ENCODE measurements around the gene PRKAG1. TPM values are rescaled to one million over a fixed set of nuclear protein-coding genes. Genes with fewer than 3 reads are reported as not detected.
"Not testable (repeated sequence)": the region's sequence is repeated elsewhere in the genome, so short reads cannot be mapped to it uniquely, and the experiment has no call there.

The PRKAG1 gene
- total RNA-seq = 10 to 100 TPM; 57.9 to 60.9 TPM

DNA sequence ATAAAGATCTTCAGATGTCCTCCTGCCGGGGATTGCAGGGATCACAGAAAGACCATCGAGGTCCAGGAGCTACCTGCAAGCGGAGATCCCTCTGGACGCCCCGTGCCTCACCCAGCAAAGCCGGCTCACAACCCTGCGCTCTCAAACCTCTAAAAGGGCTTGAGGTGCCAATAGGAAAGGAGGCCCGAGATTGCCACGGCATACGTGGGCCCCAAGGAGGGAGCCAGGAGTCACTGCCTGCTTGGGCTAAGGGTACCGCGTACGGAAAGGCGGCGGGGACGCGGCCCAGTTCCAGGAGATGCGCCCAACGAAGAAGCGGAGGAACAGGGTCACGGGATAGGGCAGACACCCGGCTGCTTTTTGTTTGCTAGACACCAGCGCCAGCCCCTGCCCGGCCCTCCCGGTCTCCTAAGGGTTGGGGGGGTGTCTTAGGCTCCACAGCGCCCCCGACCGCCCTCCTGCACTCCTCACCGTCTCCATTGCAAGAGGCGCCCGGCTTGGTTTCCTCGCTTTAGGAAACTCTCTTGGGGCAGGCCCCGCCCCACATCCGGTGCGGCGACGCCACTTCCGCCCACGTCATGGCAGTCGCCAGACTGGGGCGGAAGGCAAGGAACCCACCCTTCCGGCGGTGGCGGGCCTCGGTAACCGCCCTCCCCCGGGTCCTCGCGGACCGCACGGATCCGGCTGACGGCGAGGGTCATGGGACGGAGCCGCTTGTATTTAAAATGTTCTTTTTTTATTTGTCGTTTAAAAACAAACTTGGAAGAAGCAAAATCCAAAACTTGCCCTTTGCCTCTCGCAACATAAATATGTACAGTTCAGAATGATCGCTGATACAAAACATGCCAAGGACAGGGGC, at the start of gene PRKAG1:
Gene PRKAG1, minus strand, starts transcription at position 516 of the 859 bp plus-strand sequence. Its CDS starts 36 bp downstream, at position 480.
- Mint-ChIP-seq H3K4me1 (peaks cover 39% of the 10 kb centered on the region), H3K9me3 (no peaks in the 10 kb centered on the region), H3K27me3 (no peaks in the 10 kb centered on the region), H3K4me3 (peak within 1 kb of the TSS; percentile 94), H3K36me3 (peaks cover 33% of the 10 kb centered on the region), H3K27ac (peak within 1 kb of the TSS; percentile 96)
- DNase-seq = peak; percentile 97

DNA sequence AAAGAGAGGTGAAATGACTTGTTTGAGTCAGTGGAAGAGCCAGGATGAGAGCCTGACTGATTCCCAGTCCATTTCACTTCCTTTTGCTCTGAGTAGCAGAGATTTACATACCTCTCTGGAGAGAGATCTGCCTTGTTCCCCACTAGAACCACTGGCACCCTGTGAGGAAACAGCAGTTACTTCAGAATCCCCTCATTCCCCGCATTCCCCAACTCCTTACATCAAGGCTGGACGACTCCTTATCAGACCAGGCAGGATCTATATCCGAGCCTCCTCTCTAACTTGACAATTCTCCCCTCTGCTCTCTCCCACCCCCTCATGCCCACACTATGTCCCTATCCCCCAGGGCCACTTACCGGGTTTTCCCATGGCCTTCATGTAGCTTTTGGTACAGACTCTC, 47.5 kb upstream of the PRKAG1 start:
- Mint-ChIP-seq H3K4me3 (no peak overlapping the region), H3K9me3 (peaks cover 2% of the 10 kb centered on the region), H3K27me3 (no peaks in the 10 kb centered on the region), H3K27ac (no peak overlapping the region), H3K4me1 (peaks cover 23% of the 10 kb centered on the region), H3K36me3 (peaks cover 7% of the 10 kb centered on the region)
- no peak for DNase-seq

DNA sequence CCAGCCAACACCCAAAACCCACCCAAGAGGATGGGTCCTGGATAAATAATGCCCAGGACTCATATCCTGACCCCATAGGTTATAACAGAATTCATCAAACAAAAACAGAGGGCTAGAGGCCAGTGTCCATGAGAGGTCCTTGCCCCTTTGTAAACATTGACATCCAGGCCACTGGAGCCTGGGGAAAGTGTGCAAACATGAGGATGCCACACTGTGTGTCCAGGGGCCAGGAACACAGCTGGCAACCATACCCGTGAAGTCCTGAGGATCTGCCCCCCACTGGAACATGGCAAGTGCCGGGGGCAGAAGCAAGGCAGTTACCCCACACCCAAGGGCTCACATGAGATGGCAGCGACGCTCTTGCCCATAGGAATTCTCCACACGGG, 46.2 kb upstream of the PRKAG1 start:
- Mint-ChIP-seq H3K4me1 (peaks cover 20% of the 10 kb centered on the region), H3K27me3 (no peaks in the 10 kb centered on the region), H3K27ac (no peak overlapping the region), H3K4me3 (no peak overlapping the region), H3K36me3 (peaks cover 7% of the 10 kb centered on the region), H3K9me3 (no peaks in the 10 kb centered on the region)
- no peak for DNase-seq

DNA sequence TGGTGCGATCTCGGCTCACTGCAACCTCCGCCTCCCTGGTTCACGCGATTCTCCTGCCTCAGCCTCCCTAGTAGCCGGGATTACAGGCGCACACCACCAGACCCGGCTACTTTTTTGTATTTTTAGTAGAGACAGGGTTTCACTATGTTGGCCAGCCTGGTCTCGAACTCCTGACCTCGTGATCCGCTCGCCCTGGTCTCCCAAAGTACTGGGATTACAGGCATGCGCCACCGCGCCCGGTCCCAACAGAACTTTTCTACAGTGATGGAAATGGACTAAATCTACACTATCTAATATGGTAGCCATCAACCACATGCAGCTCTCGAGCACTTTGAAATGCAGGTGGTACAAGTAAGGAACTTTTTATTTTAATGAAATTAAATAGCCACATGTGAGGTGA, 43.3 kb upstream of the PRKAG1 start:
- DNase-seq, H3K27me3 Mint-ChIP-seq, H3K27ac Mint-ChIP-seq, H3K9me3 Mint-ChIP-seq, H3K36me3 Mint-ChIP-seq: not testable (repeated sequence)
- Mint-ChIP-seq H3K4me1 (peaks cover 30% of the 10 kb centered on the region), H3K4me3 (peak overlapping the region; percentile 98)

DNA sequence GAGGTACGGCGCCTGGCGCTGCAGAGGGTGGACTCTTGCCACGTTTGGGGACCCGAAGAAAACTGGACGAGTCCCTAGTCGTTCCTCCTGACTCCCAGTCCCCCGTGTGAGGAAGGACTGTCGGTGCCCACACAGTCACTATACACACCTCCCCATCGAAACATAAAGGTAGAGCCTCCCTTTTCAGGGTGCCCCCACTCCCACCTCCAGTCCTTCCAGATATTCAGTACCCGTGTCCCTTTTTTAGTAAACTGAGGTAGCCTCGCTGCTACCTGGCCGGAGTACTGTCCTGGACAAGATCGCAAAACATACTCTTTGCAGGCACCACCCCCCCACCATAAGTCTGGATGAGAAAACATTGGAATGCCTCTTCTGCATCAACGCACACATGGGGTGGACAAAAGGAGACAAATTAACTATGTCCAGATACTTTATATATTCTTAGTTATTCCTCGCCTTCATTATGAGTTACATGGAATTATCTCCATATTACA, 42.6 kb upstream of the PRKAG1 start:
- peaks cover 4% of the 10 kb centered on the region for H3K36me3 Mint-ChIP-seq
- H3K4me3 Mint-ChIP-seq = peak overlapping the region; percentile 98
- H3K4me1 Mint-ChIP-seq = peaks cover 36% of the 10 kb centered on the region
- H3K27ac Mint-ChIP-seq = peak overlapping the region; percentile 97
- H3K9me3 Mint-ChIP-seq = no peaks in the 10 kb centered on the region
- H3K27me3 Mint-ChIP-seq = no peaks in the 10 kb centered on the region
- DNase-seq = no peak

DNA sequence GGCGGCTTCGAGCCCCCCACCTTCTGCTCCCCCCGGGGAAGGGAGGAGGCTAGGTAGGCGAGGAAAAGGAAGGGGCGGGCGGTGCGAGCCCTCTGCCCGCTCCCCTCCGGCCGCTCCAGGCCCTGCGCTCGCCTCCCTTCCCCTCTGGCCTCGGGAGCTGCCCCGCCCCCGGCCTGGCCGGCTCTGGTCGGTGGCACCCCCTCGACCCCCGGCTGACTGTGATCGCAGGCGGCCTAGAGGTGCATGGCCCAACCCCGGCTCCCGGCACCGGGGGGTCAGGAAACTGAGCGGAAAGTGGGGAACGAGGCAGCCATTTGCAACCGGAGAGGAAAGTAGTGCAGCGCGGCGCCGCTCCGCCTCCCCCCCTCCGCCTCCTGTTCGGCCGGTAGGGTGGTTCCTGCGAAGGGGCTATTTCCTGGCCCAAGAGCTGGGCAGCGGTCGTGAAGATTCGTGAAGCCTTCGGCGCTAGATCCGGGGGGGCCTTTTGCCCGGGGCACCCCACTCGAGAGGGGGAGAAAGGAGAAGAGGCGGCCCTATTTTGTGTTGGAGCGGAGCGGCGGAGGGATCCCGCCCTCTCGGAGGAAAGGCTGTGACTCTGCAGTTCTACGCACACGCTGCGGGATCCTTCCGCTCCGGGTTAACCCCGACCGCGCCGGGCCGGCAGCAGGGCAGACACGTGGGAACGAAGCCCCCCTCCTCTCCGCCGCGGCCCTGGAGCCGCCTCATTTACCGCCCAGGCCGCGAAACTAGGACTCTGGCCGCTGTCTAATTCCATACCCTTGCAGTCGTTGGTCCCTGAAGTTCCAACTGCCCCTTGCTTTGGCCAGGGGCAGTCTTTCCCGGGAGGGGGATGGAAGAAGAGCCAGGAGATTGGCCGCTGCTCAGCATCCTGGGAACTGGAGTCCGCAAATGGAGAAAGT, 41.9 kb upstream of the PRKAG1 start, which contains the start of gene KMT2D:
Gene KMT2D, minus strand, starts transcription at position 558 of the 920 bp plus-strand sequence. CDS start 5,470 bp downstream, outside the sequence.
- Mint-ChIP-seq H3K36me3 (peaks cover 10% of the 10 kb centered on the region), H3K27me3 (no peaks in the 10 kb centered on the region), H3K27ac (peak within 1 kb of the TSS; percentile 97), H3K9me3 (no peaks in the 10 kb centered on the region), H3K4me3 (peak within 1 kb of the TSS; percentile 98), H3K4me1 (peaks cover 43% of the 10 kb centered on the region)
- DNase-seq = peak; percentile 93

DNA sequence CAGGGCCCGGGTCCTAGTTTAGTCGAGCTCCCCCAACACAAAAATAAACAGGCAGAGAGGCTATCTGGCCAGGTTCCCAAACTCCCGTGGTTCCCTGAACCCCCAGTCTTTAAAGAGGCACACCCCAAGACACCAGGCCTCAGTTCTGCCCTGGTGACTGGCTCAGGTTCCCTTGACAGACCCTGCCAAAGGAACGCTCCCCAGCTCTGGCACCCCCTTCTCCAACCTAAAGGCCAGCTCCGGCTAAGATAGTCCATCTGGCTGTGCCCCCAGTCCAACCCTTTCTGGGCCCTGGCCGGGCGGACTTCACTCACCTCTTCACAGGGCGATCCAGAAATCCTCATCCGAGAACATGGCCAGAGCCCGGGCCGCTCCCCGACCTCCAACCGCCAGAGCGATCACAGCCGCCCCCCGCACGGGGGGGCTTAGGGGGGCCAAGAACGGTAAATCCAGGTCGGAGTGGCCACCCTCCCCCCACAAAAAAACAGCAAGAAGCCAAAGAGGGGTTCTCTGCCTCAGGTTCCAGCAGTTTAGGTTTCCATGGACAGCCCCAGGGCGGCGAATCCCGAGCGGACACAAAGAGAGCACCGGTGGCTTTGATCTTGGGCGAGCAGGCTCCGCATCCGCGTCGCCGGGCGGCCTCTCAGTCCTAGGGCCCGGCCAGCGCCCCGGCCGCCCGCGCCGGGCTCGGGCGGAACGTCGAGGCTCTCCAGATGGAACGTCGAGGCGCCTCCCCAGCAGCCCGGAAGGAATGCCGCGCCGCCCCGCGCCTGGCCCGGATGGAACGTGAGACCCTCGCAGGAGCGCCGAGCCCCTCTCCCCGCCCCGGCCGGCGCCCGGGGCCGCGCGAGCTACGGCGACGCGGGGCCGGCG, 41.0 kb upstream of the PRKAG1 start:
- Mint-ChIP-seq H3K36me3 (peaks cover 11% of the 10 kb centered on the region), H3K27me3 (no peaks in the 10 kb centered on the region), H3K9me3 (no peaks in the 10 kb centered on the region), H3K27ac (peak overlapping the region; percentile 90), H3K4me3 (peak overlapping the region; percentile 96), H3K4me1 (peaks cover 52% of the 10 kb centered on the region)
- DNase-seq = peak; percentile 40

DNA sequence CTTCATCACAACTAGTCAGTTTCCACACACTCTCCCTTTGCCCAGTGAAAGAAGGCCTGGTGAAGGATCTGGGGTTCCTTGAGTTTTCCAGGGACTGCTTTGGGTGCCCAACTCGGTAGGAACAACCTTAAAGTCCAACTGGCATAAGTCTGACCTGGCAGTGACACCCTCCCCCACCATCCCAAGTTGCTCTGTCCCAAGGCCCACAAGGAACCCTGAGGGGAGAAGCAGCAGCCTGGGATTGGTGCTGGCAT, 40.4 kb upstream of the PRKAG1 start:
- no peak for DNase-seq
- Mint-ChIP-seq H3K36me3 (peaks cover 11% of the 10 kb centered on the region), H3K27ac (peak overlapping the region; percentile 90), H3K4me3 (peak overlapping the region; percentile 96), H3K27me3 (no peaks in the 10 kb centered on the region), H3K4me1 (peaks cover 51% of the 10 kb centered on the region), H3K9me3 (no peaks in the 10 kb centered on the region)

DNA sequence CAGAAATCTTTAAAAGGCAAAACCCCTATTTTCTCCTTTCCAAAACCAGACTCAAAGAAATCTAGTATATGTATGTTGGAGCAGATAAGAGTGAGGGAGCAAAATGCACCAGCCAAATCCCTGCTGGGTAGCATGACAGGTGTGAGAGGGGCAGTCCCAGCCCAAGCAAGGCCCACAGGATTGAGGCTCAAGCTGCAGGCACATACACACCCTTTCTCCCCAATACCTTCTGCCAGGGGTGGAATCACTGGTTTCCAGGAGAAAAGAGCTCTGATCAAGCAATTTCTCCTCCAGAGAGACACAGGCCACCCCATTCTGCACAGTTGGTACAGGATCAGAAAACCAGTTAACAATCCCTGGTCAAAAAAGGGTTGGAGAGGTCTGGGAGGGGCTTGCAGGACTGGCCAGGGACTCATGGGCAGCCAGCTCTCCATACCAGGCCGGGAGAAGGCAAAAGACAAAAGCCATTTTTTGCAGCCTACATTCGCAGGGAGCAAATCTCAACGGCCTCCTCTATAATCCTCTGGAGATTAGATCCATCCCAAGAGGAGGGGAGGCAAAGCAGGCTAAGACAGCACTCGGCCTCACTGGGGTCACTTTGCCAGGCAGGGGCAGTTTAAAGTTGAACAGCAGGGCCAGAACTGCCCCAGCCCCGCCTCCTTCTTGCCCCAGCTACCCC, 39.9 kb upstream of the PRKAG1 start:
- H3K9me3 Mint-ChIP-seq = no peaks in the 10 kb centered on the region
- H3K4me1 Mint-ChIP-seq = peaks cover 48% of the 10 kb centered on the region
- DNase-seq = no peak

DNA sequence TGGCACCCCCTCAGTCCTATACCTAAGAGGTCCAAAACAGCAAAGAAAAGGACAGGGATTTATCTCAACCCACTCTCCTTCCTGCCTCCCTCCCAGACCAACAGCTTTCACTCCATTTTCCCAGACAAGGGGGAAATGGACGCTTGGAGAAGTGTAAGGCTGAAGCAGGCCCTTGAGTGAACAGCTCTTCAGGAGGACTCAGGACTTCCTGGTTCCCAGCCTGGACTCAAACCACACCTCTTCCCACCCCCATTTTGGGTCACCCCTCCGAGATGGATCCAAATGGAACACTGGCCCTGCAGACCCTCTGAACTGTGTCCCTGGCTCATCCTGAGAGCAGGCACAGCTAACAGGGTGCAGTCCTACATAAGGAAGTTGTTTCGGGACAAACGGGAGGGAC, 39.3 kb upstream of the PRKAG1 start:
- H3K36me3 Mint-ChIP-seq = peaks cover 11% of the 10 kb centered on the region
- peak overlapping the region; percentile 96 for H3K4me3 Mint-ChIP-seq
- H3K4me1 Mint-ChIP-seq = peaks cover 48% of the 10 kb centered on the region
- no peaks in the 10 kb centered on the region for H3K27me3 Mint-ChIP-seq
- peak overlapping the region; percentile 74 for H3K27ac Mint-ChIP-seq
- DNase-seq = no peak
- no peaks in the 10 kb centered on the region for H3K9me3 Mint-ChIP-seq

More for the DNA sequence above, 39.9 kb upstream of the PRKAG1 start:
- peak overlapping the region; percentile 69 for H3K27ac Mint-ChIP-seq
- no peaks in the 10 kb centered on the region for H3K27me3 Mint-ChIP-seq
- peak overlapping the region; percentile 96 for H3K4me3 Mint-ChIP-seq
- H3K36me3 Mint-ChIP-seq = peaks cover 11% of the 10 kb centered on the region

DNA sequence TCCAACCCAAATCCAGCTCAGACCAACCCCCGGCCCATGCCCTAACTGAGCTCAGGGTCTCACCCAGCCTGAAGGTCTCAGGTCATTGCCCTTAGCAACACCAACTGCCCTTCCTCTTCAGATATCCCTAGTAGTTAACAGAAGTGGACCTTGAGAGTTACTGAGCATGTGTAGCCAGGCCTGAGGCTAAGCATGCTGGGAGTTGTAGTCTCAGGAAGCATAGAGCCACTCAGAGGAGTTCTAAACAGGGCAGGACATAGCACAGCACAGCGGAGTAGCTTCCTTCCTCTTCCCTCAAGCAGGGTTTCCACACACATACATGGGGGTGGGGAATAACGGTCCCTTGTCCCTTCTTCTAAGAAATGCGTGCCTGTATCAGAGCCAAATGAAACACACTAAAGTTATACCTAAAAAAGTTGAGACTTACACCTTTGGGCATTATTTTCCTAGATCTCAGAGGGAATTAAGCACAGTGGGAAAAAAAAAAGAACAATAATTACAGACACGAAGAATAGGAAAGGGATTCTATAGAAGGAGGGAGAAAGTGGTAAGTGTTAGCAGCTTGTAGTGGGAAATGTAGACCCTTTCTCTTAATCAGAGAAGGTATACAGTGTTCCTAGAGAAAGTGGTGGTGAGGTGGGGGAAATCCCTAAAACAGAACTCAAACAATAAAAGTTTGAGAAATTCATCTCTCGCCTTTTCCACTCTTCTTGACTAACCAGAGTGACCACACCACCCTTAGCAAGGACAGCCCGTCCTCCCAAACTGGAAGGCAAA, 37.6 kb upstream of the PRKAG1 start:
- Mint-ChIP-seq H3K4me1 (peaks cover 41% of the 10 kb centered on the region), H3K27ac (peak overlapping the region; percentile 74), H3K9me3 (no peaks in the 10 kb centered on the region), H3K36me3 (peaks cover 20% of the 10 kb centered on the region), H3K27me3 (no peaks in the 10 kb centered on the region), H3K4me3 (peak overlapping the region; percentile 96)
- peak; percentile 52 for DNase-seq

DNA sequence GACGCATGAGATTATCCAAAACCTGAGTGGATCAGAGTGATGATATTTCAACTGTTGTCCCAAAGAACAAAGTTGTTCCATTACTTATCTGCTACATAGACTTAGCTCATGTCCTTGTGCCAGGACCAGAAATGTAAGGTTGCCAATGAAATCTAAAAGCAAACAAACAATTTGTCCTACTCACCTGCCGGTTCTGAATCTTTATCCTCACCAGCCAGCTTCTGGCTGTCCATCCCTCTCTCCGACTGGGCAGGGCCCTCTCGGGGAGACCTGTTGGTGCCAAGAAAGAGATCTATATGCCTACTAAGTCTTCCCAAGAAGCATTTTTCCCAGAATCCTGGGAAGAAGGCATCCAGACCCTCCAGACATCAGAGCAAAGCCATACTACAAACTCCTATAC, 36.5 kb upstream of the PRKAG1 start:
- H3K36me3 Mint-ChIP-seq = peaks cover 25% of the 10 kb centered on the region
- H3K27ac Mint-ChIP-seq = peak overlapping the region; percentile 3
- H3K27me3 Mint-ChIP-seq = no peaks in the 10 kb centered on the region
- H3K4me1 Mint-ChIP-seq = peaks cover 40% of the 10 kb centered on the region
- peak overlapping the region; percentile 26 for H3K4me3 Mint-ChIP-seq
- DNase-seq = no peak
- H3K9me3 Mint-ChIP-seq = no peaks in the 10 kb centered on the region

DNA sequence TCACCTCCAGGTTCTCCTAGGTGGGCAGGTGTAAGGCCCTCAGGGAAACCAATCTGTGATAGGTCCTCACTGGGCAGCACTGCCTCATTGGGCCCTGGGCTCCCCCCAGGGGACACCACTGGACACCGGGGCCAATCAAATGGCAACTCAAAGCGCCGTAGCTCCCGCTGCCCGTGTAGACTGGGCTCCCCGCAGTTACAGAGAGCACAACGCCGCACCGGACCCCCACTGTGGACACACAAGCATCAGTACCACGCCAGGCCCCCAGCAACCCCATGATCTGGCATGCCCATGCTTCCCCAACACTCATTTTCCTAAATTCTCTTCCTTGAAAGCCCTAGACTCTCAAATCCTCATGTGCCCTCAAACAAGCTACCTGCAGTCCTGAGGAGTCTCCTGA, 35.9 kb upstream of the PRKAG1 start:
- peaks cover 40% of the 10 kb centered on the region for H3K4me1 Mint-ChIP-seq
- no peaks in the 10 kb centered on the region for H3K27me3 Mint-ChIP-seq
- H3K36me3 Mint-ChIP-seq = peaks cover 28% of the 10 kb centered on the region
- no peak overlapping the region for H3K4me3 Mint-ChIP-seq
- H3K27ac Mint-ChIP-seq = peak overlapping the region; percentile 3
- no peaks in the 10 kb centered on the region for H3K9me3 Mint-ChIP-seq
- no peak for DNase-seq

All from activated naive CD8-positive, alpha-beta T cell treated with anti-CD3 and anti-CD28 coated beads for 36 hours (primary cell).